ENCODE results near the gene ELF4.

DNA sequence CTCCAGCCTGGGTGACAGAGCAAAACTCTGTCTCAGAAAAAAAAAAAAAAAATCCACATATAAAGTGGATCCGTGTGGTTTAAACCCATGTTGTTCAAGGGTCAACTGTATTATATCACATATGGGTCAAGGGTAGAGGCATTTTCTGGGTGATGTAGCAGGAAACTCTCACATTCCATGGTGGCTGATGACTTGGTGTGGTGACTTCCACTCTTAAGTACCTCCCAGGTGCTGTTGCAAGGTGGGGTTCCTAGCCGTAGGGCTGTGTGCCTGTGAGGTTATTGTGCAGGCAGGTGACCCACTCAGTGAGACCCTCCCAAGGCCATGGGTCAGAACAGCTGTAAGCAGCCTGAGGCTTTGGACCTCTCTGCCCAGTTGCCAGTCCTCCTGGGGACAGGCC is 17.0 kb downstream of the ELF4 start:
- no peak for TF ChIP-seq POLR2A (IDR thresholded peaks at IDR 0.05)
- TF ChIP-seq, protein P1, sequence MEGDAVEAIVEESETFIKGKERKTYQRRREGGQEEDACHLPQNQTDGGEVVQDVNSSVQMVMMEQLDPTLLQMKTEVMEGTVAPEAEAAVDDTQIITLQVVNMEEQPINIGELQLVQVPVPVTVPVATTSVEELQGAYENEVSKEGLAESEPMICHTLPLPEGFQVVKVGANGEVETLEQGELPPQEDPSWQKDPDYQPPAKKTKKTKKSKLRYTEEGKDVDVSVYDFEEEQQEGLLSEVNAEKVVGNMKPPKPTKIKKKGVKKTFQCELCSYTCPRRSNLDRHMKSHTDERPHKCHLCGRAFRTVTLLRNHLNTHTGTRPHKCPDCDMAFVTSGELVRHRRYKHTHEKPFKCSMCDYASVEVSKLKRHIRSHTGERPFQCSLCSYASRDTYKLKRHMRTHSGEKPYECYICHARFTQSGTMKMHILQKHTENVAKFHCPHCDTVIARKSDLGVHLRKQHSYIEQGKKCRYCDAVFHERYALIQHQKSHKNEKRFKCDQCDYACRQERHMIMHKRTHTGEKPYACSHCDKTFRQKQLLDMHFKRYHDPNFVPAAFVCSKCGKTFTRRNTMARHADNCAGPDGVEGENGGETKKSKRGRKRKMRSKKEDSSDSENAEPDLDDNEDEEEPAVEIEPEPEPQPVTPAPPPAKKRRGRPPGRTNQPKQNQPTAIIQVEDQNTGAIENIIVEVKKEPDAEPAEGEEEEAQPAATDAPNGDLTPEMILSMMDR (IDR thresholded peaks at IDR 0.05), result no peak

Measured in thyroid gland (tissue), 4 donors.